K562 (cell line): ENCODE data around the gene SEC14L2. TPM values are rescaled to one million over a fixed set of nuclear protein-coding genes. Genes with fewer than 3 reads are reported as not detected.
A peak's percentile ranks its signal among the peaks of the same experiment; 100 is the strongest.

ENCODE experiments used
- ATAC-seq: fragments of 200-7000 bp; cut with Tn5 transposase; 3 replicates; pipeline ENCODE4 v1.9.1; 2020; ENCODE audit warnings: moderate library complexity
- BruUV-seq: library from RNA; stranded (reverse); fragments of 400-500 nt; replicated peaks from 2 replicates; lab custom pipeline; 2021; lab: Mats Ljungman, UMichigan
- CTCF ChIA-PET: fragments of 300-600 bp; formaldehyde crosslinking; extraction: SDS; loops from one replicate; lab custom pipeline; 2021; ENCODE audit warnings: low intra/inter-chr PET ratio; lab: Yijun Ruan, JAX
- POLR2A ChIA-PET: fragments of 300-600, 350-650 bp; sonication (Branson Sonifier 250); formaldehyde crosslinking; extraction: SDS; loops from one replicate; lab custom pipeline; 2021; ENCODE audit warnings: antibody characterized with exemption, inconsistent platforms; lab: Yijun Ruan, JAX
- DNase-seq, 4 experiments: peaks; one replicate each; pipeline versions ENCODE4 v3.0.0 to v3.0.0-alpha.2; 2011 to 2018; ENCODE audit warnings: low spot score in 3 of 4, mixed read lengths in 3 of 4; ENCODE audit errors: extremely low read depth in 1 of 4
- FAIRE-seq: peaks from 2 replicates; lab custom pipeline; 2011; peaks lifted over from hg19 to GRCh38; lab: Jason Lieb, UNC
- H2AFZ ChIP-seq: 2 replicates; pipeline ENCODE4 v1.6.0; 2011; ENCODE audit warnings: low read depth, low read length, control low read depth, inconsistent platforms
- H3K27ac ChIP-seq: fragments of 200-600 bp; 3 replicates; pipeline ENCODE4 v1.8.0; 2011; ENCODE audit warnings: low read depth, mild to moderate bottlenecking, control low read depth, inconsistent platforms, low read length, moderate library complexity, mixed read lengths; ENCODE audit errors: extremely low read depth
- H3K27me3 ChIP-seq, 2 experiments: fragments of 300-600 bp in 1 of 2; 2 replicates in 1 of 2; 3 replicates in 1 of 2; pipeline versions ENCODE4 v1.6.0 to v1.8.0; 2011; ENCODE audit warnings: inconsistent platforms in 2 of 2, low read length in 2 of 2, mild to moderate bottlenecking in 1 of 2, mixed read lengths in 1 of 2, moderate library complexity in 1 of 2; ENCODE audit not compliant: control insufficient read depth in 2 of 2, insufficient read depth in 2 of 2
- H3K36me3 ChIP-seq: fragments of 300-600 bp; 3 replicates; pipeline ENCODE4 v1.8.0; 2011; ENCODE audit warnings: mild to moderate bottlenecking, low read length, inconsistent platforms; ENCODE audit not compliant: control insufficient read depth, insufficient read depth
- H3K4me1 ChIP-seq, 2 experiments: fragments of 200-600 bp in 1 of 2; replicated peaks in 1 of 2; 2 replicates in 1 of 2; 3 replicates in 1 of 2; pipeline versions ENCODE4 v1.5.1 to v1.8.0; 2011; ENCODE audit warnings: inconsistent platforms in 2 of 2, low read length in 2 of 2, mild to moderate bottlenecking in 1 of 2, mixed read lengths in 1 of 2, moderate library complexity in 1 of 2; ENCODE audit not compliant: control insufficient read depth in 2 of 2, insufficient read depth in 2 of 2
- H3K4me2 ChIP-seq: 2 replicates; pipeline ENCODE4 v1.6.1; 2011; ENCODE audit warnings: low read length, control low read depth, inconsistent platforms, mixed read lengths; ENCODE audit not compliant: insufficient read depth
- H3K4me3 ChIP-seq: fragments of 200-600 bp; sonication (generic), shearing (Covaris generic); 2 replicates; pipeline ENCODE4 v1.5.1; 2016; ENCODE audit warnings: control low read depth, inconsistent platforms
- H3K79me2 ChIP-seq: fragments of 200-600 bp; 3 replicates; pipeline ENCODE4 v1.8.0; 2011; ENCODE audit warnings: low read length, inconsistent platforms; ENCODE audit not compliant: control insufficient read depth, insufficient read depth
- H3K9ac ChIP-seq, 2 experiments: 2 replicates each; pipeline versions ENCODE4 v1.6.0 to v1.6.1; 2011; ENCODE audit warnings: low read depth in 2 of 2, low read length in 2 of 2, control low read depth in 1 of 2, inconsistent platforms in 1 of 2, mild to moderate bottlenecking in 1 of 2, mixed read lengths in 1 of 2; ENCODE audit not compliant: insufficient read depth in 1 of 2
- H3K9me1 ChIP-seq: one replicate; pipeline ENCODE4 v1.6.0; 2011; ENCODE audit warnings: inconsistent platforms, mild to moderate bottlenecking, low read length, moderate library complexity; ENCODE audit not compliant: control insufficient read depth, insufficient read depth
- H3K9me3 ChIP-seq: replicated peaks from 2 replicates; pipeline ENCODE4 v1.5.1; 2011; ENCODE audit warnings: low read depth, low read length, inconsistent platforms; ENCODE audit not compliant: control insufficient read depth, insufficient read depth
- H4K20me1 ChIP-seq: replicated peaks from 2 replicates; pipeline ENCODE4 v1.6.1; 2011; ENCODE audit warnings: low read length, inconsistent platforms, mixed read lengths; ENCODE audit not compliant: control insufficient read depth, insufficient read depth
- CHD1 ChIP-seq: fragments of 200-600 bp; sonication (generic); IDR thresholded peaks from one replicate; pipeline ENCODE4 v1.6.1; 2012; ENCODE audit warnings: mild to moderate bottlenecking, moderate library complexity, low read length, inconsistent platforms
- EP300 ChIP-seq: IDR thresholded peaks from 2 replicates; pipeline ENCODE4 v1.6.1; 2012; ENCODE audit warnings: low read length, improper control_type of control experiment
- EWSR1 ChIP-seq: fragments of 450-650 bp; IDR thresholded peaks from 2 replicates; pipeline ENCODE4 v1.6.1; 2018; ENCODE audit warnings: borderline replicate concordance, mild to moderate bottlenecking, low read depth, moderate library complexity; ENCODE audit not compliant: partially characterized antibody
- GATA2 ChIP-seq: sonication (generic); formaldehyde crosslinking; IDR thresholded peaks from 2 replicates; pipeline ENCODE4 v1.4.0; 2020; ENCODE audit warnings: mild to moderate bottlenecking, missing genetic modification reagents
- GTF2E2 ChIP-seq: fragments of 200-800 bp; sonication (Bioruptor generic); IDR thresholded peaks from 2 replicates; pipeline ENCODE4 v1.6.1; 2016; ENCODE audit warnings: missing genetic modification characterization, missing compliant biosample characterization
- KLF6 ChIP-seq: fragments of 250-450 bp; sonication (Bioruptor Pico); IDR thresholded peaks from 2 replicates; pipeline ENCODE4 v1.4.0; 2020; ENCODE audit warnings: mild to moderate bottlenecking, moderate library complexity, borderline replicate concordance
- RBM14 ChIP-seq: fragments of 200-400 bp; formaldehyde crosslinking; IDR thresholded peaks from 2 replicates; pipeline ENCODE4 v1.6.1; 2018; ENCODE audit warnings: low read depth, mild to moderate bottlenecking, low read length, moderate library complexity, borderline replicate concordance; ENCODE audit not compliant: insufficient read depth
- TCF7L2 ChIP-seq: fragments of 150-350 bp; IDR thresholded peaks from 2 replicates; pipeline ENCODE4 v1.6.1; 2016; ENCODE audit warnings: low read depth, mild to moderate bottlenecking, low read length, moderate library complexity
- ZBTB1 ChIP-seq: sonication (generic); formaldehyde crosslinking; IDR thresholded peaks from 2 replicates; pipeline ENCODE4 v1.8.1; 2023; ENCODE audit warnings: missing genetic modification reagents, low read depth, mild to moderate bottlenecking, borderline replicate concordance
- ZNF311 ChIP-seq: fragments of 250-450 bp; sonication (Bioruptor Pico); IDR thresholded peaks from 2 replicates; pipeline ENCODE4 v1.4.0; 2020; ENCODE audit warnings: mild to moderate bottlenecking, moderate library complexity
- ZNF324 ChIP-seq: fragments of 250-450 bp; sonication (Bioruptor Pico); IDR thresholded peaks from 2 replicates; pipeline ENCODE4 v1.4.0; 2020; ENCODE audit warnings: mild to moderate bottlenecking
- ZNF780A ChIP-seq: fragments of 250-450 bp; sonication (Bioruptor Pico); IDR thresholded peaks from 2 replicates; pipeline ENCODE4 v1.5.0; 2021; ENCODE audit warnings: mild to moderate bottlenecking
- WGBS: fragments of 100-300 bp; shearing (Covaris generic); methylation state at CpG from one replicate; pipeline ENCODE4 v1.1.6; 2016; ENCODE audit warnings: low coverage, mixed read lengths; ENCODE audit not compliant: insufficient coverage; ENCODE audit errors: missing lambda C conversion rate; 5-methylcytosine and 5-hydroxymethylcytosine counted together
- in situ Hi-C: fragments of 300-500 bp; cut with MboI; formaldehyde crosslinking; loops from 4 replicates; pipeline ENCODE4 v1.15.0; 2018; ENCODE audit warnings: inconsistent platforms, mixed read lengths
- intact Hi-C: fragments of 100-400 bp; cut with micrococcal nuclease; formaldehyde crosslinking; loops from 2 replicates; pipeline ENCODE4 v1.14.2; 2022
- polyA plus RNA-seq, 8 experiments: library from polyadenylated mRNA; depleted of rRNA in 4 of 8; stranded (reverse) in 5 of 8; unstranded in 3 of 8; fragments of >200 nt; fragmentation: Nextera tagmentation in 2 of 8; fragmentation: Illumina TruSeq in 1 of 8; extraction: Ambion mirVana in 2 of 8; extraction: Trizol in 1 of 8; gene quantifications; 2 replicates each; pipeline versions ENCODE4 v1.2.1 to v1.2.3, GENCODE V29; 2011 to 2014; ENCODE audit warnings: inconsistent platforms in 1 of 8, missing spikeins in 1 of 8
- total RNA-seq, 7 experiments: library from RNA; depleted of rRNA in 6 of 7; stranded (reverse); fragments of >200 nt in 6 of 7; fragmentation: Illumina TruSeq in 2 of 7; extraction: Trizol in 2 of 7; gene quantifications; 2 replicates each; pipeline versions ENCODE4 v1.2.1 to v1.2.3, GENCODE V29; 2011 to 2021; ENCODE audit warnings: low replicate concordance in 1 of 7
- TF ChIP-seq, protein P1 (sequence below), 2 experiments: fragments of 450-650 bp; IDR thresholded peaks; 2 replicates each; pipeline ENCODE4 v1.6.1; 2016
- TF ChIP-seq, protein P2 (sequence below): fragments of 250-450 bp; sonication (Bioruptor Pico); IDR thresholded peaks from 2 replicates; pipeline ENCODE4 v1.4.0; 2020; ENCODE audit warnings: mild to moderate bottlenecking, moderate library complexity
- TF ChIP-seq, protein P3 (sequence below): sonication (generic); formaldehyde crosslinking; IDR thresholded peaks from 2 replicates; pipeline ENCODE4 v1.8.1; 2022; ENCODE audit warnings: missing genetic modification reagents

The SEC14L2 gene
- total and polyA plus RNA-seq, 9 of the 15 experiments (the other 6 are each of a cell fraction or from before 2014, with no cell fraction given): 0.03 to 0.17 (median 0.10) TPM

DNA sequence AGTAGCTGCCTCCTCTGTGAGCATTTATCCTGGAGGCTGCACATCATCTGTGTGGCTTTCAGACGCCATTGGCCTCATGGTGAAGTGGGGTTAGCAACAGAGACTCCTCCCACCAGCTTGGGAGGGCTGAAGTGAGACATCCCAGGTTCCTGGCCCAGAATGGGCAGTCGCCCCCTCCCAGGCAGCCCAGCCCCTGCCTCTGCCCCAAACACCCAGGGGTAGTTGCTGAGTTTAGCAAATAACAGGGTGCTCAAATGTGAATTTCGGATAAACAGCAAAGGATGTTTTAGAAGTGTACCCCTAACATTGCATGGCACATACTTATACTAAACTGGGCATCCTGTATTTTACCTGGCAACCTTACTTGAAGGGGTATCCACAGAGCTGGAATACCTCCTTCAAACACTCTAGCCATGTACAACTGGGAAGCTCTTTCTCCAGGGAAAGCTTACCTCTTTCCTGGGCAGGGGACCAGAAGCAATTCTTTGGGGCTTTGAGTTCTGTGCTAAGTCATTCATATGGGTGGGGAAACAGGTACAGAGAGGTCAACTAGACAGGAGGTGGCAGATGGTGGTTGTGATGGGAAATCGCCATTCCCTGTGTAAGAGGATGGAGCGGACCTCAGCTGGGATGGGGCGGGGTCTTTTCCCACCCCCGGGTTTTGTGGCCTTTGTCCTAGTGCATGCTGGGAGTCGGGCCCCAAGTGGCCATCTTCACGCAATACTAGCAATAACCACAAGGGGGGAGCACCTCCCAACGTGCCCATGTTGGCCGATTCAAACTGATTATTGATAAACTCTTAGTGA is 48.0 kb downstream of the SEC14L2 start:
- in situ Hi-C loops (no loop called here), intact Hi-C loops (loop anchor here (1.0 to 5.0 kb wide), 3 partner anchors 21 to 53 kb away; no protein-coding TSS in a partner anchor)
- Histone ChIP-seq H3K79me2 (no peaks in the 10 kb centered on the region), H3K27me3 (no peaks in the 10 kb centered on the region), H3K9me3 (no peaks in the 10 kb centered on the region), H4K20me1 (no peaks in the 10 kb centered on the region), H3K9ac (peak overlapping the region; percentile 36 to 49; a peak in 2 of 4 replicates), H3K27ac (peak overlapping the region; percentile 55), H3K4me1 (peaks cover 32 to 33% of the 10 kb centered on the region in 2 experiments; a peak in 4 of 5 replicates), H2AFZ (peak overlapping the region; percentile 89), H3K4me2 (peak overlapping the region; percentile 61), H3K9me1 (no peaks in the 10 kb centered on the region), H3K4me3 (no peak overlapping the region), H3K36me3 (no peaks in the 10 kb centered on the region)
- POLR2A ChIA-PET: interaction anchor here (0.6 to 1.3 kb wide), 5 partner anchors 9 to 418 kb away, joined by 3 to 4 read pairs (median 3); partner anchors contain the start of gene SLC35E4
- CTCF ChIA-PET: interaction anchor here (1.0 kb wide), 1 partner anchor 41 kb away, joined by 4 read pairs; no protein-coding TSS in a partner anchor
- WGBS: 7% methylated on average over 10 of the region's 11 CpGs
- BruUV-seq: TSS peak; percentile 99
- DNase-seq: peak; percentile 77 to 84 (median 80)
- ATAC-seq: peak; percentile 86
- FAIRE-seq: peak; percentile 83
- TF ChIP-seq RBM14: no peak
- no peak for TF ChIP-seq ZNF324 (CRISPR knock-in tag)
- no peak for TF ChIP-seq ZNF311 (CRISPR knock-in tag)
- TF ChIP-seq TCF7L2: no peak
- TF ChIP-seq EP300: no peak
- TF ChIP-seq, protein P1, sequence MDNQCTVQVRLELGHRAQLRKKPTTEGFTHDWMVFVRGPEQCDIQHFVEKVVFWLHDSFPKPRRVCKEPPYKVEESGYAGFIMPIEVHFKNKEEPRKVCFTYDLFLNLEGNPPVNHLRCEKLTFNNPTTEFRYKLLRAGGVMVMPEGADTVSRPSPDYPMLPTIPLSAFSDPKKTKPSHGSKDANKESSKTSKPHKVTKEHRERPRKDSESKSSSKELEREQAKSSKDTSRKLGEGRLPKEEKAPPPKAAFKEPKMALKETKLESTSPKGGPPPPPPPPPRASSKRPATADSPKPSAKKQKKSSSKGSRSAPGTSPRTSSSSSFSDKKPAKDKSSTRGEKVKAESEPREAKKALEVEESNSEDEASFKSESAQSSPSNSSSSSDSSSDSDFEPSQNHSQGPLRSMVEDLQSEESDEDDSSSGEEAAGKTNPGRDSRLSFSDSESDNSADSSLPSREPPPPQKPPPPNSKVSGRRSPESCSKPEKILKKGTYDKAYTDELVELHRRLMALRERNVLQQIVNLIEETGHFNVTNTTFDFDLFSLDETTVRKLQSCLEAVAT (IDR thresholded peaks at IDR 0.05): no peak
- TF ChIP-seq GTF2E2: peak; percentile 35; the same call in 1 of the 2 replicates
- TF ChIP-seq, protein P2, sequence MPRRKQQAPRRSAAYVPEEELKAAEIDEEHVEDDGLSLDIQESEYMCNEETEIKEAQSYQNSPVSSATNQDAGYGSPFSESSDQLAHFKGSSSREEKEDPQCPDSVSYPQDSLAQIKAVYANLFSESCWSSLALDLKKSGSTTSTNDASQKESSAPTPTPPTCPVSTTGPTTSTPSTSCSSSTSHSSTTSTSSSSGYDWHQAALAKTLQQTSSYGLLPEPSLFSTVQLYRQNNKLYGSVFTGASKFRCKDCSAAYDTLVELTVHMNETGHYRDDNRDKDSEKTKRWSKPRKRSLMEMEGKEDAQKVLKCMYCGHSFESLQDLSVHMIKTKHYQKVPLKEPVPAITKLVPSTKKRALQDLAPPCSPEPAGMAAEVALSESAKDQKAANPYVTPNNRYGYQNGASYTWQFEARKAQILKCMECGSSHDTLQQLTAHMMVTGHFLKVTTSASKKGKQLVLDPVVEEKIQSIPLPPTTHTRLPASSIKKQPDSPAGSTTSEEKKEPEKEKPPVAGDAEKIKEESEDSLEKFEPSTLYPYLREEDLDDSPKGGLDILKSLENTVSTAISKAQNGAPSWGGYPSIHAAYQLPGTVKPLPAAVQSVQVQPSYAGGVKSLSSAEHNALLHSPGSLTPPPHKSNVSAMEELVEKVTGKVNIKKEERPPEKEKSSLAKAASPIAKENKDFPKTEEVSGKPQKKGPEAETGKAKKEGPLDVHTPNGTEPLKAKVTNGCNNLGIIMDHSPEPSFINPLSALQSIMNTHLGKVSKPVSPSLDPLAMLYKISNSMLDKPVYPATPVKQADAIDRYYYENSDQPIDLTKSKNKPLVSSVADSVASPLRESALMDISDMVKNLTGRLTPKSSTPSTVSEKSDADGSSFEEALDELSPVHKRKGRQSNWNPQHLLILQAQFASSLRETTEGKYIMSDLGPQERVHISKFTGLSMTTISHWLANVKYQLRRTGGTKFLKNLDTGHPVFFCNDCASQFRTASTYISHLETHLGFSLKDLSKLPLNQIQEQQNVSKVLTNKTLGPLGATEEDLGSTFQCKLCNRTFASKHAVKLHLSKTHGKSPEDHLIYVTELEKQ (CRISPR knock-in tag): no peak
- no peak for TF ChIP-seq ZBTB1
- TF ChIP-seq GATA2 (CRISPR knock-in tag): 0 out of 2 replicates have a peak, but pooled peaks have one; percentile 30
- TF ChIP-seq CHD1: no peak
- TF ChIP-seq EWSR1: no peak
- TF ChIP-seq, protein P3, sequence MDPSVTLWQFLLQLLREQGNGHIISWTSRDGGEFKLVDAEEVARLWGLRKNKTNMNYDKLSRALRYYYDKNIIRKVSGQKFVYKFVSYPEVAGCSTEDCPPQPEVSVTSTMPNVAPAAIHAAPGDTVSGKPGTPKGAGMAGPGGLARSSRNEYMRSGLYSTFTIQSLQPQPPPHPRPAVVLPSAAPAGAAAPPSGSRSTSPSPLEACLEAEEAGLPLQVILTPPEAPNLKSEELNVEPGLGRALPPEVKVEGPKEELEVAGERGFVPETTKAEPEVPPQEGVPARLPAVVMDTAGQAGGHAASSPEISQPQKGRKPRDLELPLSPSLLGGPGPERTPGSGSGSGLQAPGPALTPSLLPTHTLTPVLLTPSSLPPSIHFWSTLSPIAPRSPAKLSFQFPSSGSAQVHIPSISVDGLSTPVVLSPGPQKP (CRISPR knock-in tag): no peak
- no peak for TF ChIP-seq KLF6 (CRISPR knock-in tag)
- TF ChIP-seq ZNF780A: no peak
